SK-N-SH (cell line): ENCODE data around the gene FTCD.

Source experiments
- CTCF ChIP-seq: fragments of 200-600 bp; sonication (generic); IDR thresholded peaks from 2 replicates; pipeline ENCODE4 v1.6.1; 2017; ENCODE audit warnings: antibody characterized with exemption, mild to moderate bottlenecking, moderate library complexity
- ELF1 ChIP-seq: IDR thresholded peaks from 2 replicates; pipeline ENCODE4 v1.4.0; 2012
- JUND ChIP-seq: IDR thresholded peaks from 2 replicates; pipeline ENCODE4 v1.4.0; 2012
- MAX ChIP-seq: IDR thresholded peaks from 2 replicates; pipeline ENCODE4 v1.4.0; 2012; ENCODE audit warnings: low read depth
- MEF2A ChIP-seq: IDR thresholded peaks from 2 replicates; pipeline ENCODE4 v1.4.0; 2012; ENCODE audit warnings: low read depth, borderline replicate concordance
- MXI1 ChIP-seq: IDR thresholded peaks from 2 replicates; pipeline ENCODE4 v1.6.1; 2012; ENCODE audit warnings: mild to moderate bottlenecking, low read depth, low read length, improper control_type of control experiment
- NFIC ChIP-seq: IDR thresholded peaks from 2 replicates; pipeline ENCODE4 v1.4.0; 2012; ENCODE audit warnings: borderline replicate concordance
- POLR2AphosphoS5 ChIP-seq: IDR thresholded peaks from 2 replicates; pipeline ENCODE4 v1.6.1; 2012; ENCODE audit warnings: low read depth, low read length
- RCOR1 ChIP-seq: fragments of 150-350 bp; IDR thresholded peaks from 2 replicates; pipeline ENCODE4 v1.6.1; 2017; ENCODE audit warnings: antibody characterized with exemption, low read length
- SMC3 ChIP-seq: IDR thresholded peaks from 2 replicates; pipeline ENCODE4 v1.6.1; 2012; ENCODE audit warnings: low read depth, low read length, improper control_type of control experiment
- USF1 ChIP-seq: IDR thresholded peaks from 2 replicates; pipeline ENCODE4 v1.4.0; 2012; ENCODE audit warnings: low read depth, borderline replicate concordance
- YY1 ChIP-seq: IDR thresholded peaks from 2 replicates; pipeline ENCODE4 v1.4.0; 2012; ENCODE audit warnings: low read depth, mild to moderate bottlenecking
- TF ChIP-seq, protein P1 (sequence below): IDR thresholded peaks from 2 replicates; pipeline ENCODE4 v1.6.1; 2012; ENCODE audit warnings: mild to moderate bottlenecking, low read depth, low read length, moderate library complexity

DNA sequence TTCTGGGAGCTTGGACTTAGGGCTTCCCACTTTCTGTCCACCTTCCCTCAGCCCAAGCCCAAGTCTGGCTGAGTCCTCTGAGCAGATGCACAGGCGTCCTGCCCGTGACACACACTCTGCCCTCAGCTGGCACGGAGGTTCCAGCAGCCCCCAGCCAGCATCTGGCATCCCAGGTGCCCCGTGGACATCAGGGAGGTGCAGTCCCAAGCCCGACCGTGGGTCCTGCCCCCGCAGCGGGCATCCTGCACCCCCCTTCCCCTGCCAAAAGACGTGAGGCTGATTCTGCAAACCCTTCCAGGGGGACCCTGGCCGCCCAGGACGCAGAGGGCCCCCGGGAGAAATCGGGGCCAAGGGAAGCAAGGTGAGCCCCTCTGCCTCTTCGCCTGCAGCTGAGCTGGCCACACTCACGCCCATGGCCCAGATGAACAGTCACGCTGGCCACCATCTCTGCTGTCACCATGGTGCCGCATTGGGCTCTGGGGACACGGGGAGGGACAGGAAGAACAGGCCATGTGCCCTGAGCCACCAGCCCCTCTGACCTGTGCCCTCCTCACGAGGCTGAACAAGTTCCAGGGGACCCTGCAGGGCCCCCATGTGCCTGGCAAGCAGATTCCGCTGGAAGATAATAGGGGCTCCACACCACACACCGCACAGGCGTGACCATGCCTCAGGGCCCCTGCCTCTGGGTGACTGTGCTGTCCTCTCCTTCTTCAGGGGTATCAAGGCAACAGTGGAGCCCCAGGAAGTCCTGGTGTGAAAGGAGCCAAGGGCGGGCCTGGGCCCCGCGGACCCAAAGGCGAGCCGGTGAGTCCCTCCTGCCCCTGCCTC lies 36.8 kb downstream of the FTCD start:
- TF ChIP-seq, protein P1, sequence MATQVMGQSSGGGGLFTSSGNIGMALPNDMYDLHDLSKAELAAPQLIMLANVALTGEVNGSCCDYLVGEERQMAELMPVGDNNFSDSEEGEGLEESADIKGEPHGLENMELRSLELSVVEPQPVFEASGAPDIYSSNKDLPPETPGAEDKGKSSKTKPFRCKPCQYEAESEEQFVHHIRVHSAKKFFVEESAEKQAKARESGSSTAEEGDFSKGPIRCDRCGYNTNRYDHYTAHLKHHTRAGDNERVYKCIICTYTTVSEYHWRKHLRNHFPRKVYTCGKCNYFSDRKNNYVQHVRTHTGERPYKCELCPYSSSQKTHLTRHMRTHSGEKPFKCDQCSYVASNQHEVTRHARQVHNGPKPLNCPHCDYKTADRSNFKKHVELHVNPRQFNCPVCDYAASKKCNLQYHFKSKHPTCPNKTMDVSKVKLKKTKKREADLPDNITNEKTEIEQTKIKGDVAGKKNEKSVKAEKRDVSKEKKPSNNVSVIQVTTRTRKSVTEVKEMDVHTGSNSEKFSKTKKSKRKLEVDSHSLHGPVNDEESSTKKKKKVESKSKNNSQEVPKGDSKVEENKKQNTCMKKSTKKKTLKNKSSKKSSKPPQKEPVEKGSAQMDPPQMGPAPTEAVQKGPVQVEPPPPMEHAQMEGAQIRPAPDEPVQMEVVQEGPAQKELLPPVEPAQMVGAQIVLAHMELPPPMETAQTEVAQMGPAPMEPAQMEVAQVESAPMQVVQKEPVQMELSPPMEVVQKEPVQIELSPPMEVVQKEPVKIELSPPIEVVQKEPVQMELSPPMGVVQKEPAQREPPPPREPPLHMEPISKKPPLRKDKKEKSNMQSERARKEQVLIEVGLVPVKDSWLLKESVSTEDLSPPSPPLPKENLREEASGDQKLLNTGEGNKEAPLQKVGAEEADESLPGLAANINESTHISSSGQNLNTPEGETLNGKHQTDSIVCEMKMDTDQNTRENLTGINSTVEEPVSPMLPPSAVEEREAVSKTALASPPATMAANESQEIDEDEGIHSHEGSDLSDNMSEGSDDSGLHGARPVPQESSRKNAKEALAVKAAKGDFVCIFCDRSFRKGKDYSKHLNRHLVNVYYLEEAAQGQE, result no peak
- TF ChIP-seq POLR2AphosphoS5 (no peak), CTCF (no peak), RCOR1 (no peak), MEF2A (no peak), YY1 (no peak), MXI1 (no peak), MAX (no peak), JUND (no peak), NFIC (no peak), SMC3 (no peak), ELF1 (no peak), USF1 (no peak)
